HG02623 (cell line): Measurements from ENCODE around the gene ANKRD36C.
"Not testable (repeated sequence)": the region's sequence is repeated elsewhere in the genome, so short reads cannot be mapped to it uniquely, and the experiment has no call there.

Source experiments
- ATAC-seq: cut with Tn5 transposase; IDR thresholded peaks from one replicate; pipeline ENCODE4 v1.9.1; 2021; ENCODE audit warnings: moderate library complexity; ENCODE audit not compliant: unreplicated experiment

ANKRD36C gene

DNA sequence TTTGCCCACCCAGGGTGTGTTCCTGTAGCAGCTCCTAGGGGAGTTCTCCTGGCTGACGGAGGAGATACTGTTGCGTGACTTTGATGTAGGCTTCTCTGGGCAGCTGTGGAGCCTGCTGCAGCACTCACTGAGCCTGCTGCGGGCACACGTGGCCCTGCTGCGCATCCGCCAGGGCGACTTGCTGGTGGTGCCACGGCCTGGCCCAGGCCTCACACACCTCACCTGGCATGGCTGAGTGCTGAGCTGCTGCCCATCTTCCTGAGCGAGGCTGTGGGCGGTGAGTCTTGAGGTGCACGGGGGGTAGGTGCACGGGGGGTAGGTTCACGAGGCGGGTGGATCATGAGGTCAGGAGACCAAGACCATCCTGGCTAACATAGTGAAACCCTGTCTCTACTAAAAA lies 191.7 kb downstream of the ANKRD36C start:
- ATAC-seq = no peak

DNA sequence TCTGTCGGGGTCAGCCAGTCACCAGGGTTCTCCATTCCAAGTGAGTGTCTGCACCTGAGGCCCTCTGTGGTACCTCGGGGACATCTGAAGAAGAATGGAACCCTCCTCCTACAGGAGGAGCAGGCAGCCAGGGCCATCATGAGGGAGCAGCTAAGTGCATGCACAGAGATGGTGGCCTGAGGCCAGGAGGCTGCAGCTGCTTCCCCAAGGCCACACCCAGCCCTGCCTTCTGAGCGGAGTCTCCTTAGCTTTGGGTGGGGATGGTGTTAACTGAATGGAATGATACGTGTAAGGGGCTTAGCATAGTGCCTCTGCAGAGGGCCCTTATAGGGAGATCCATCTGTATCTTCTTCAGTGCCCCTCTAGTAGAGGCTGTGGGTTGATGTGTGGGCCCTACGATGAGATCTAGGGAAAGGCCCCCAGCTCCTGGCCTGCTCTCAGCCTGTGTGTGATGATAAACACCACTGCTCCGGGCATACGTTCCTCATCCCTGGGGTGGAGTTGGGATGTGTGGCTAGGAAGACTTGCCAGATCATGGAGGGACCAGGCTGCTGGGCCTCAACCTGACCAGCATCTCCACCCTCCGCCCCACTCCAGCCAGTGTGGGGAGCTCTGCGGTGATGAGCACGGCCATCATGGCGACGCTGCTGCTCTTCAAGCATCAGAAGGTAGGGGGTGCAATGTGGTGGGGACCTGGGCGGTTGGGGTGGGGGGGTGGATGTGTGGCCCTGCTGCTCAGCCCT lies 192.3 kb downstream of the ANKRD36C start:
- ATAC-seq = not testable (repeated sequence)

DNA sequence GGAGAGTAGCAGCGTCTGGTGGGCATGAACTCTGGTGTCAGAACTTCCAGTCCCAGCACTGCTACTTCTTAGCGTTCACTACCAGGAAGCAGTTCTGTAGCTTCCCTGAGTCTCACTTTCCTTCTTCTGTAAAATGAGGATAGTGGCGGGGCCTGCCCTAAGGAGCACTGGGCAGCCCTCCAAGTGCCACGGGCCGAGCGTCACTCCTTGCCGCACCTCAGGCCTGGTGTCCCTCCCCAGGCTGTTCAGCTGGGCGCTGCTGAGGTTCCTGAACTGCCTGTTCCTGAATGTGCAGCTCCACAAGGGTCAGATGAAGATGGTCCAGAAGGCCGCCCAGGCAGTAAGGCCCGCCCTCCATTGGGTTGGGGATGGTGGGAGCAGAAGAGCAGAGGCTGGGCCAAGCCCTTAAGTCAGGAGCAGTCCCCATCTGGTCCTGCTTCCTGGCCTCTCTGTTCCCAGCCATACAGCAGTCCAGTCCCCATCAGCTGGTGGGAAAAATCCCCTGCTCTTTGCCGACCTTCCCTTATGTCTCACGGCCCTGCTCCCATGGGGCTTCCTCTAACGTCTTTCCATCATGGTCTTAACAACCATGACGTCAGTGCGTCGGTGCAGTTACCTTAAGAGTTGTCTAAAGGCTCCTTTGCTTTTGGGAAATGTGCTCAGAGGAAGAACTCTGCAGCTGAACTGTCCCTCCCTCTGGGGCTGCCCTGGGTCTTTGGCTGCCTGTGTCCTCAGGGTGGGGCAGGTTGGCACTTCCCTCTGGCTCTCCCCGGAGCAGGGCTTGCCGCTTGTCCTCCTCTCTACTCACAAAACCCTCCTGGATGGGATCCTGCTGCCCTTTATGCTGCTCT lies 195.2 kb downstream of the ANKRD36C start:
- ATAC-seq = not testable (repeated sequence)

DNA sequence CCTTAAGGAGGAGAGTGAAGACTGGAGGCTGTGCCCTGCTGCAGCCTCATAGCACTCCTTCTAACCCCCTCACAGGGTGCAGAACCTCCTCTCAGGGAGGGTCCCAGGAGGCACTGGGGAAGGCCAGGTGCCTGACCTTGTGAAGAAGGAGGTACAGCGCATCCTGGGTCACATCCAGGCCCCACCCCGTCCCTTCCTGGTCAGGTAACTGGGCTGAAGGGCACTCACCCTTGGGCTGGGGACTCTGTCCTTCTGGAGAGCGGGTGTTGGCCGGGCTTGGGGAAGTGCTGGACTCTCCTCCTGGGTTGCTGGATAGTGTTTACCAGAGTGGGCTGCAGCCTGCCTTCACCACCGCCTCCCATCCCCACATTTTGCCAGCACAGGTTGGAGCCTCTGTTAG lies 197.7 kb downstream of the ANKRD36C start:
- not testable (repeated sequence) for ATAC-seq

DNA sequence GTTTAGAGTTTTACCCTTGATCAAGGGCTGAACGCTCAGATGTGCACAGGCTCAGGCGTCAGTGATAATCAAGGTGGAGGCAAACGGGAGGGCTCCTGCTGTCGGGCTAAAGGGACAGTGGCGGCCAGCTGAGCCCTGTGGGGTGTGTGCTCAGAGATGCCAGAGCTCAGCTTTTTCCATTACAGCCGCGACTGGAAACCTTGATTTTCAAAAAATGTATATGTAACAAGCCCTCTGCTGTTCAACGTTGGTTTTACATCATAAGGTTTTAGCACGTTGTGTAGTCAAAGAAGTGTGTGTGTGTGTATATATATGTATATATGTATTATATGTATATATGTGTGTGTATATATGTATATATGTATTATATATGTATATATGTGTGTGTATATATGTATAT lies 201.4 kb downstream of the ANKRD36C start:
- ATAC-seq = not testable (repeated sequence)

DNA sequence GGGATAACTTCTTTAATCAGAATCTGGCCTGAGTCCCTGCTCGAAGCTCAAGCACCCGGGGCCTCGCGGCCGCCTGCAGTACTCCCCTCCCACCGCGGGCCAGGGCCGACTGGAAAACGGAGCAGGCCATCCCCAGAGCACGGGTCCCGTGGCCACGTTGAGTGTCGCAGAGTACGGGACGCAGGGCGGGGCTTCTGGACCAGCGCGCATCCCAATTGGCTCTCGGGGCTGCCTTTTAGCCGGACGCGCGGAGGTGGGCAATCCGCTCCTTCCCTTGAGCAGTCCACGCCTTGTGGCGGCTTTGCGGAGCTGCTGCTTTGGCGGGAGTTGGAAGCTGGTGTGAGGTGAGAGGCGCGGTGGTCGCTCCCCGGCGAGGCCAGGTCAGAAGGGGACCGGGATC lies 202.2 kb downstream of the ANKRD36C start:
- ATAC-seq = not testable (repeated sequence)

DNA sequence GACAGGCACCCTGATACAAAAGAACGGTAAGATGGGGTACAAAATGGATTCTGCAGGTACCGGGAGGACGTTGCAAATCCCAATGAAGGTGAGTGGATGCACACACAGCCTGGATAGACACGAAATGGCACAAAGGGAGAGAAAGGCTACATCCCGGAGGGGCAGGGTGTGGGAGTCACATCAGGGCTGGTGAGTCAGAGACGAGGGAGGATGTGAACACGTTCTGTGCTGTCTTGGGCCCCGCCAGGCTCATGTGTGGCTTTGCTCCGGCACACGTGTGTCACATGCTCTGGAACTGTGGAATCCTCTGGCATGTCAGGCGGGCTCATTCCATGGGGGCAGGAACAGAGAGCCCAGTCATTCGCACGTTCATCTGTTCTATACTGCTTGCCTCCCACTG lies 203.0 kb downstream of the ANKRD36C start:
- ATAC-seq = not testable (repeated sequence)
